Large intestine (tissue), 3 donors: ENCODE data around the gene ATP2B3. TPM values are rescaled to one million over a fixed set of nuclear protein-coding genes. Genes with fewer than 3 reads are reported as not detected.

Experiments
- DNase-seq, 2 donors: peaks; one replicate each; pipeline versions ENCODE4 v3.0.0 to v3.0.0-alpha.2; 2013
- H3K27ac ChIP-seq: one replicate; pipeline ENCODE4 v1.5.1; 2013; ENCODE audit warnings: low read length
- H3K27me3 ChIP-seq: 2 replicates; pipeline ENCODE4 v1.6.1; 2013; ENCODE audit warnings: low read length; ENCODE audit not compliant: control insufficient read depth, insufficient read depth
- H3K36me3 ChIP-seq: 2 replicates; pipeline ENCODE4 v1.6.1; 2013; ENCODE audit warnings: low read length; ENCODE audit not compliant: control insufficient read depth, insufficient read depth
- H3K4me1 ChIP-seq: one replicate; pipeline ENCODE4 v1.6.1; 2013; ENCODE audit warnings: low read length; ENCODE audit not compliant: control insufficient read depth, insufficient read depth
- H3K4me3 ChIP-seq: one replicate; pipeline ENCODE4 v1.5.1; 2013; ENCODE audit warnings: low read length
- H3K9me3 ChIP-seq: one replicate; pipeline ENCODE4 v1.6.1; 2013; ENCODE audit warnings: mild to moderate bottlenecking, low read depth, low read length, moderate library complexity; ENCODE audit not compliant: control insufficient read depth
- WGBS: methylation state at CpG from one replicate; pipeline ENCODE4 v1.1.5; 2013; ENCODE audit warnings: low lambda C conversion rate; ENCODE audit not compliant: insufficient coverage; 5-methylcytosine and 5-hydroxymethylcytosine counted together
- polyA plus RNA-seq: library from polyadenylated mRNA; unstranded; fragments of 120-200 nt; gene quantifications from one replicate; pipeline ENCODE4 v1.2.1, GENCODE V29; 2013

Gene ATP2B3
- polyA plus RNA-seq, 1 donor, result 1.6 TPM

DNA sequence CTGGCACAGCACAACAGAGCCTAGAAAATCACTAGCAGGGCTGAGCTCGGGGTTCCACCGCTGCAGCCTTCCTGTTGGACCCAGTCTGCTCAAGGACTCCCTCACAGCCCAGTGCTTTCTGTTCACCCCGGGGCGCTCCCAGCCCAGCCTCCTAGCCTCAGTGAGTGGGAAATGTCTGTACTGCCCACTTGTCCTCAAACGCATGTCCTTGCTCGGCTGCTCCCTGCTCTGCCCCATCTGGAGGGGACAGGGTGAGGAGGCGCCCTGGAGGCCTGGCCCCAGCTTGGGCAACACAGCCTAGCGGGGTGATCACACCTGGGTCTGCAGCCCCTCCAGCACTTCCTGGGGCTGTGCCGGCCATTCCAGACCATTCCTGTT lies 93.4 kb downstream of the ATP2B3 start:
- Histone ChIP-seq H3K36me3 (no peaks in the 10 kb centered on the region), H3K27me3 (no peaks in the 10 kb centered on the region), H3K4me1 (peaks cover 2% of the 10 kb centered on the region), H3K4me3 (no peak overlapping the region), H3K27ac (no peak overlapping the region), H3K9me3 (peaks cover 2% of the 10 kb centered on the region)
- WGBS, result no CpG with 5 or more reads among the region's 9 CpGs
- DNase-seq, result no peak

DNA sequence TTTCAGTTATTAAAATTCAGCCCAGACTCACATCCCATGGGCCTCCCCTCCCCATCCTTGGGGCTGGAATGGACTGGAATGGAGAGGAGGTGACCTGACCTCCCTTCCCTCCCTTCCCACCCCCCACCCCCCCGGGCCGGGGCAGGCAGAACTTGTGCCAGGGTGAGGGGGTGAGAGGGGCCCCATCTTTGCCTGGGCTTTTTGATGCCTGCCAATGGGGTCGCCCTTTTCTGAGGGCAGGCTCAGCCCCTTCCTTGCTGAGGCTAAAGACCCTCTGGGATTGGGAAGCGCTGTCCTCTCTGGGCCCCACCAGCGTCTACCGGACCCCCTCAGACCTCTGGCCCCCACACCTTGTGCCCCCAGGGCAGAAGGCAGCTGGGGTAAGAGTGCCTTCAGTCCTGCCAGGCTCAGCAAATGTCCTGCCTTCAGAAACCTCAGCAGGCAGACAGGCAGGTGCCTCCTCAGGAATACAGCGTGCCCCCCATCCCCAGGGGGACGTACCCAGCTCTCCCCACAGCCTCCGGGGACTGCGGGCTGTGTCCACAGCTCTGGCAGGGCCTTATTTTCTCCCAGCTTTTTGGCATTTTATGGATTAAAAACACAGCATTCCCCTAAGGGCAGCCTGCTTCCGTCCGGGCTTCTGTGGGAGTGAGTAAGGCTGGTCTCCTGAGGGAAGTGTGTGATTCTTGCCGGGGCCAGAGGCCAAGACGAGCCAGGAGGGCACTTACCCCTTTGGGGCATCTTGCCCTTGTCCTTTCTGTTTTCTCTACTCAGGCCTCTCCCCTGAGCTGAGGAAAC lies 94.1 kb downstream of the ATP2B3 start:
- H3K4me1 ChIP-seq, result peaks cover 2% of the 10 kb centered on the region
- WGBS, result no CpG with 5 or more reads among the region's 14 CpGs
- H3K9me3 ChIP-seq, result peaks cover 2% of the 10 kb centered on the region
- no peak overlapping the region for H3K4me3 ChIP-seq
- H3K27me3 ChIP-seq, result no peaks in the 10 kb centered on the region
- no peak for DNase-seq
- no peaks in the 10 kb centered on the region for H3K36me3 ChIP-seq
- H3K27ac ChIP-seq, result no peak overlapping the region

DNA sequence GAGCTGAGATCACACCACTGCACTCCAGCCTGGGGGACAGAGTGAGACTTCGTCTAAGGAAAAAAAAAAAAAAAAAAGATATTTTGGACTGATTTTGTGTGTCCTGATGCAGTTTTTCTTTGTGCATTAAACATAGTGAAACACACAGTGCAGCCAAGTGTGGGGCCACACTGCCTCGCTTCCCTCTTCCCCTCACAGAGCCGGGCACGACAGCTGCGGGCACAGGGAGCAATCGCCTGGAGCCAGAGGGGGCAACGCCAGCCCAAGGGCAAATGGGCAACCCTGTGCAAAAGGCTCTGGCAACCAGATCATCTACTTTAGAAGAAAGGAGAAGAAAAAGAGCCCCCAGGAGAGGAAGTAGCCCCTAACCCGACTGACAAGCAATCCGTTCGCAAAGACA lies 95.0 kb downstream of the ATP2B3 start:
- Histone ChIP-seq H3K9me3 (peaks cover 2% of the 10 kb centered on the region), H3K36me3 (no peaks in the 10 kb centered on the region), H3K4me3 (no peak overlapping the region), H3K27me3 (no peaks in the 10 kb centered on the region), H3K27ac (no peak overlapping the region), H3K4me1 (peaks cover 2% of the 10 kb centered on the region)
- no CpG with 5 or more reads among the region's 10 CpGs for WGBS
- no peak for DNase-seq

DNA sequence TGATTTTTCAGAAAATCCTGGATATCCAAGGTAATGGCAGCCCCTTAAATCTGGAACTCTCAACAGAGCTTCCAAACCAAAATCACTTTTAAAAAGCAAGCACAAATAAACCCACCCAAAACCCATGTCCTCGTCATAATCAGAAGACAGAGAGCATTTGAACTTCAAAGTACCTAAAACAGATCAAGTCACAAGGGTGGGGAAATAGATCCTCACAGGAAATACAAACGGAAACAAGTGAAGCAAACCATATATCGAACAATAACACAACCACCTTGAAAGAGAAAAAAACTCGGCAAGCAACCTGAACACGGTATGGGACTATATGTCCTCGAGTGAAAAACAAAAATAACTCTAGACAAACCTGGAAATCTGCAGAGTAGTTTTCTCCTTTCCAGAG lies 97.4 kb downstream of the ATP2B3 start:
- H3K9me3 ChIP-seq, result no peaks in the 10 kb centered on the region
- H3K27ac ChIP-seq, result no peak overlapping the region
- H3K4me3 ChIP-seq, result no peak overlapping the region
- H3K36me3 ChIP-seq, result no peaks in the 10 kb centered on the region
- WGBS, result no CpG with 5 or more reads among the region's 6 CpGs
- no peaks in the 10 kb centered on the region for H3K27me3 ChIP-seq
- peaks cover 2% of the 10 kb centered on the region for H3K4me1 ChIP-seq
- DNase-seq, result no peak

DNA sequence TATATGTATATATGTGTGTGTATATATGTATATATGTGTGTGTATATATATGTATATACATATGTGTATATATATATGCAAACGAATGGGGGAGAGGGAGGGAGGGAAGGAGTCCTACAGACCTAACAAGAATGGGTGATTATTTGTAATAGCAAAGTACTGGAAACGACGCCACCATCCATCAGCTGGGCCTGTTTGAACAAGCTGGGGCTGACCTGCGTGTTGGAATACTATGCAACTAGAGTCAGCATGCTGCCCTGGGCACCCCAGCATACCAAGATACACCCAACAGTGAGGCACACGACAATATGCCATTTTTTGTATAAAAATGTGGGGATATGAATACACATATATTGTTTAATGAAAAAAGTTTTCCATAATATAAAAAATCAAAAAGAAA lies 103.1 kb downstream of the ATP2B3 start:
- Histone ChIP-seq H3K9me3 (no peaks in the 10 kb centered on the region), H3K4me1 (peaks cover 23% of the 10 kb centered on the region)
- DNase-seq, result no peak

DNA sequence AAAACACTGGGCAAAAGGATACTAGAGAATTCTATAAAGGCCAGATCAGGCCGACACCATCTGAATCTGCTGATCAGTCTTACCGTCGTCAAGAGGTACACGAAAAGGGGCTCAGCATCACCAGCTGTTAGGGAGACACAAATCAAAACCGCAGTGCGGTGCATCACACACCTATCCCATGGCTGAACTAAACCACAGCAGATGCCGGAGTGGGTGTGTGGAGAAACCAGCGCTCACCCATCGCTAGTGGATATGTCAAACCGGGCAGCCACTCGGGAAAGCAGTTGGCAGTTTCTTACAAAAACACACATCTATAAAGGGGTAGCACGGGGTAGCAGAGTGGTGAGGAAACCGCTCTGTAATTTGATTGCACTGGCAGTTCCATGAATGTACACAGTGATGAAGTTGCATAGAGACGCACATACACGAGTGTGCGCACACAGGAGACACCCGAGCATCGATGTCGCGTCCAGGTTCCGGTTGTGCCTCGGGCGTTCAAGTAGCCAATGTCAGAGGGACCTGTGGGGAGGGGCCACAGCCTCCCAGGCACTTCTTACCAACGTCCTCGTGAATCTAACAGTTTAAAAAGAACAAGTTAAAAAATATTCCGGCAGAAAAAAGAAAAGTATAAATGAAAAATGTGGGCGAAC lies 104.6 kb downstream of the ATP2B3 start:
- Histone ChIP-seq H3K27ac (peak overlapping the region; percentile 69), H3K27me3 (no peaks in the 10 kb centered on the region), H3K4me1 (peaks cover 34% of the 10 kb centered on the region), H3K36me3 (no peaks in the 10 kb centered on the region), H3K9me3 (no peaks in the 10 kb centered on the region), H3K4me3 (no peak overlapping the region)
- WGBS, result no CpG with 5 or more reads among the region's 27 CpGs
- no peak for DNase-seq

More for the DNA sequence above, 103.1 kb downstream of the ATP2B3 start:
- WGBS, result no CpG with 5 or more reads among the region's 5 CpGs
- Histone ChIP-seq H3K27me3 (no peaks in the 10 kb centered on the region), H3K36me3 (no peaks in the 10 kb centered on the region), H3K27ac (no peak overlapping the region), H3K4me3 (no peak overlapping the region)

DNA sequence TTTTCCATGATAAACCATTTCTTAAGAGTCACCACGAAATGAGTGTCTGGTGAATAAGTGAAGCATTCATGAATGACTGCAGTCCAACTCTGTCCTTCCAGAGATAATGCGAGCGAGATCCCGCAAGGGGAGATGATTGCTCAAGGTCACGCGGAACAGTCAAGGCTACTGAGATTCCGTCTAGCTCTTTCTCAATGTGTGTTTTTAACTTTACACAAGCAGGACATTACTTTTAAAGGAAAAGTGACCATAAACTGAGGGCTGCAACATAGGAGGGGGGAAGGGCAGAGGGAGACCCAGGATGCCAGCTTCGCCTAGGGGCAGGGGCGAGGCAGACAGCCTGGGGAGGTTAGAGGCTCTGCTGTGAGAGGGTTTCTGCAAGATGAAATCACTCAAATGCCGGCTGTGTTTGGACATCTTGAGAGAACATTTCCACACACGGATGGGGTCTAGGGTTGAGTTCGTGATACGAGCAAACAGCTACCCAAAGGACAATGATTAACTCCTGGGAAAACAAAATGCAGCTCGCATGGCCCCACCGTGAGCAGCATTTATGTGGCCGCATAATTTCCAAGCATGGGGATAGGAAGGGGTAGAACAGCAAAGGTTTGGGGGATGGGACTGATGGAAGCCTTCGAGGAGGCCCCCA lies 105.3 kb downstream of the ATP2B3 start:
- Histone ChIP-seq H3K27me3 (no peaks in the 10 kb centered on the region), H3K4me3 (no peak overlapping the region), H3K36me3 (no peaks in the 10 kb centered on the region), H3K9me3 (no peaks in the 10 kb centered on the region), H3K27ac (peak overlapping the region; percentile 69), H3K4me1 (peaks cover 40% of the 10 kb centered on the region)
- WGBS, result no CpG with 5 or more reads among the region's 17 CpGs
- DNase-seq, result peak in 1 of 2 donors; percentile 70

DNA sequence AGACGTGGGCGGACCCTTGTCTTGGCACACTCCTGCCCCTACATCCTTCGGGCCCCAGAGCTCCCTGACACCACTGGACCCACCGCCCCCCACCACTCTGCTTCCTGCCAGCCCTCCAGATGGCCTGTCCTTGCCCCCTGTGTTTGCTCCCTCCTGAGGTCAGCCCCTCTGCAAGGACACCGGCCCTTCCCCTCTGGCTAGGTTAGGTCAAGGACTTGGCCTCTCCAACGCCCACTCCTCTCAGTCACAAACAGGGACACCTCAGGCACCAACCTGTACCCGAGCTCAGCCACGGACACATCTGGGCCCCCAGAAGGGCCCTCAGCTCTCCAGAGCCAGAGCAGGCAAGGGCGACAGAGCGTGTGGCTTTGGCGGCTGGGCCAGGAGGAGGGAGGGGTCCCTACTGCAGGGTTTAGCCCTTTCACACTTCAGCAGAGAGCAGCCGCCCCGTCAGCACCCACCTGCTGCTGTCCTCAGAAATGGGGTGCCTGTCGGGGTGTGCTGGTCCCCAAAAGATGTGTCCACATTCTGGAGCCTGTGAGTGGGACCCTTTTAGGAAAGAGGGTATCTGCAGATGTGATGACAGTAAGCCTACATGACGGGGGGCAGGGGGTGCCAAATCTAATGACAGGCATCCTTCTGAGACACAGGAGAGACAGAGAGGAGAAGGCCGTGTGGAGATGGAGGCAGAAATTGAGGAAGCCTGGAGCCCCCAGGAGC lies 106.0 kb downstream of the ATP2B3 start:
- no peak for DNase-seq
- no peaks in the 10 kb centered on the region for H3K27me3 ChIP-seq
- peaks cover 46% of the 10 kb centered on the region for H3K4me1 ChIP-seq
- H3K36me3 ChIP-seq, result no peaks in the 10 kb centered on the region
- peak overlapping the region; percentile 69 for H3K27ac ChIP-seq
- H3K4me3 ChIP-seq, result no peak overlapping the region
- no peaks in the 10 kb centered on the region for H3K9me3 ChIP-seq
- no CpG with 5 or more reads among the region's 16 CpGs for WGBS

DNA sequence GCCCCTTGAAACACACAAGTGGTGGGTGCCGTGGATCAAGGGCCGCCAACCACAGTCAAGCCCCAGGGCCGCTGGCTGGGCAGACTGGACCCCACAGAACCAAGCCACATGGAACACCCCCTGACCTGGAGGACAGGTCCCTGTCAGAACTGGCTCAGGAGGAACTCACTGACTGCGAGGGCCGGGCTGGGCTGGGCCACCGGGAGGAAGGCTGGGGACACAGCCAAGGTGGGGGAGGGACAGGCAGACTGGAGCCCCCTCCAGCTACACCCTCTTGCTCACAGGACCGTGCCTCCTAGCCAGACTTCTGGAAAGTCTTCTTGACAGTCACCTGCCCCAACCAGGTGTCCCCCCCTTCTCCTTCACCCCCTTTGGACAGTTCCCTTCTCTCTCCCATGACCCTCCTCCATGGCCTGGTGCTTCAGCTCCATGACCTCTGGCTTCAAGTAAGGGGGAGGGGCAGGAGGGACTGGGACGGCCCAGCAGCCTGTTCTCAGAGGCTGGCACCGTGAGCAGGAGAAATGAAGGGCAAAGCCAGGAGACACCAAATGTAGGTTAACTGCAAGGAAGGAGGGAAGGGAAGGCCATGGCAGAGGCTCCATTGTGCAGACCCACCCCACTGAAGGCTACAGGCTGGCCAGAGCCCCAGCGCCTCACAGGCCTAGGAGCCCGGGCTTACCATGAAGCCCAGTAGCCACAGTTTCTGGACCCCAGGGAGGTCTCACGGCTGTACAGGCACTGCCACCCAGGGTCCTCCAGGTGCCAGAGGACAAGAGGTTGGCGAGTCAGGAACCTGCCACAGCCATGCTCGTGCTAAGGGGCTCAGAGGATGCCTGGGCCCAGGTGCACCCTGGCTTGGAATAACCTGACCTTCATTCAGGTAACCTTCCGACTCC lies 107.0 kb downstream of the ATP2B3 start:
- no peaks in the 10 kb centered on the region for H3K9me3 ChIP-seq
- H3K27me3 ChIP-seq, result no peaks in the 10 kb centered on the region
- H3K4me1 ChIP-seq, result peaks cover 47% of the 10 kb centered on the region
- no CpG with 5 or more reads among the region's 15 CpGs for WGBS
- H3K36me3 ChIP-seq, result no peaks in the 10 kb centered on the region
- no peak overlapping the region for H3K4me3 ChIP-seq
- no peak for DNase-seq
- no peak overlapping the region for H3K27ac ChIP-seq
